Transverse colon (tissue), 4 donors: Measurements from ENCODE around the gene ZNF862. TPM values are rescaled to one million over a fixed set of nuclear protein-coding genes. Genes with fewer than 3 reads are reported as not detected.

Experiments used
- DNase-seq: peaks from one replicate; pipeline ENCODE4 v3.0.0-alpha.2; 2019
- H3K27ac ChIP-seq, 4 donors: fragments of 200-600 bp; sonication (generic); 2 replicates each; pipeline ENCODE4 v1.5.1; 2016 to 2018; ENCODE audit warnings: inconsistent platforms in 4 of 4
- H3K27me3 ChIP-seq: fragments of 200-600 bp; sonication (generic); 2 replicates; pipeline ENCODE4 v1.5.1; 2017; ENCODE audit warnings: inconsistent platforms
- H3K36me3 ChIP-seq, 4 donors: fragments of 200-600 bp; sonication (generic); 2 replicates each; pipeline ENCODE4 v1.5.1; 2017 to 2019; ENCODE audit warnings: inconsistent platforms in 4 of 4
- H3K4me1 ChIP-seq, 4 donors: fragments of 200-600 bp; sonication (generic); 2 replicates each; pipeline ENCODE4 v1.5.1; 2017 to 2020; ENCODE audit warnings: inconsistent platforms in 4 of 4
- H3K4me3 ChIP-seq, 4 donors: fragments of 200-600 bp; sonication (generic); 1 replicate in 1 of 4; 2 replicates in 3 of 4; pipeline versions ENCODE4 v1.5.1 to v1.6.1; 2017 to 2019; ENCODE audit warnings: inconsistent platforms in 4 of 4
- H3K9me3 ChIP-seq, 2 donors: fragments of 200-600 bp; sonication (generic); 2 replicates each; pipeline ENCODE4 v1.5.1; 2017 to 2019; ENCODE audit warnings: inconsistent platforms in 2 of 2
- EP300 ChIP-seq: sonication (generic); formaldehyde crosslinking; IDR thresholded peaks from one replicate; pipeline ENCODE4 v1.6.1; 2017; ENCODE audit warnings: antibody characterized with exemption, low read depth
- POLR2A ChIP-seq: fragments of 450-650 bp; IDR thresholded peaks from one replicate; pipeline ENCODE4 v1.6.1; 2016; ENCODE audit warnings: antibody characterized with exemption, mild to moderate bottlenecking, moderate library complexity
- POLR2AphosphoS5 ChIP-seq, 3 donors: sonication (generic); formaldehyde crosslinking; IDR thresholded peaks; one replicate each; pipeline ENCODE4 v1.6.1; 2016; ENCODE audit warnings: antibody characterized with exemption in 3 of 3
- WGBS, 2 donors: methylation state at CpG; one replicate each; pipeline ENCODE4 v1.1.5; 2018; ENCODE audit warnings: low coverage in 1 of 2; 5-methylcytosine and 5-hydroxymethylcytosine counted together
- in situ Hi-C, 4 donors: fragments of 200-750 bp; cut with MboI; loops; one replicate each; pipeline versions ENCODE4 v1.15.0 to v1.15.1; 2017; ENCODE audit warnings: low sequenced_read_pairs in 3 of 4, low pct_ligation_motif_present in 1 of 4, low pct_unique_long_range_greater_than_20kb in 1 of 4
- intact Hi-C: fragments of 100-400 bp; cut with DNase I; formaldehyde crosslinking; loops from one replicate; pipeline ENCODE4 v1.15.1; 2023; ENCODE audit warnings: low total_unique reads
- total RNA-seq, 4 donors: library from RNA; depleted of rRNA; stranded (reverse); fragments of >200 nt; gene quantifications; one replicate each; pipeline ENCODE4 v1.1.0, GENCODE V29; 2016
- TF ChIP-seq, protein P1 (sequence below), 5 experiments: fragments of 200-600 bp in 3 of 5; fragments of 450-650 bp in 2 of 5; sonication (generic) in 3 of 5; IDR thresholded peaks; 1 replicate in 2 of 5; 2 replicates in 3 of 5; pipeline ENCODE4 v1.5.1; 2016 to 2017; ENCODE audit warnings: antibody characterized with exemption in 5 of 5, inconsistent platforms in 3 of 5, mild to moderate bottlenecking in 2 of 5, moderate library complexity in 1 of 5

ZNF862 gene
- total RNA-seq, 4 donors from 2014 or later: 12.7 to 23.5 (median 17.6) TPM

DNA sequence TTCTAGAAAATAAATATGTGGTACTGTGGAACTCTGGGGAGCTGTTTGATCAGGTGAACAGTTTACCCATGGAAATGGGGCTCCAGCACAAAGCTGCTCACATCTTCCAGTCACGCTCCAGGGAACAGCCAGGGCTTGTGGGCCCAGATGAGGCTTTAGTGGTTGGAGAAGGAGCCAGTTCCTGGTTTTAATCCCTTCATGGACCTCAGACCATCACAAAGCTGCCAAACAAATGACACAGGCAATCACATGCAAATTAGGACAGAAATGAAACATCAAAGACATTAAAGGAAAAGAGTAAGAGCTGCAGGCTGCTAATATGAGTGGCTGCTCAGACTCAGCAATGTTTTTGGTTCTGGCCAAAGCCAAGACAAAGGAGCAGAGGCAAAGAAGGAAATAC is 33.4 kb downstream of the ZNF862 start:
- Histone ChIP-seq H3K4me3 (no peak overlapping the region), H3K4me1 (peaks cover 6 to 19% (median 17%) of the 10 kb centered on the region in 4 donors), H3K27ac (no peak overlapping the region), H3K9me3 (no peaks in the 10 kb centered on the region), H3K27me3 (no peaks in the 10 kb centered on the region), H3K36me3 (no peaks in the 10 kb centered on the region)
- 67 to 85% methylated on average over 1 of the region's 1 CpG for WGBS, 2 donors
- in situ Hi-C loops: no loop called here
- intact Hi-C loops: no loop called here
- no peak for DNase-seq
- no peak for TF ChIP-seq POLR2AphosphoS5 (IDR thresholded peaks at IDR 0.05)

DNA sequence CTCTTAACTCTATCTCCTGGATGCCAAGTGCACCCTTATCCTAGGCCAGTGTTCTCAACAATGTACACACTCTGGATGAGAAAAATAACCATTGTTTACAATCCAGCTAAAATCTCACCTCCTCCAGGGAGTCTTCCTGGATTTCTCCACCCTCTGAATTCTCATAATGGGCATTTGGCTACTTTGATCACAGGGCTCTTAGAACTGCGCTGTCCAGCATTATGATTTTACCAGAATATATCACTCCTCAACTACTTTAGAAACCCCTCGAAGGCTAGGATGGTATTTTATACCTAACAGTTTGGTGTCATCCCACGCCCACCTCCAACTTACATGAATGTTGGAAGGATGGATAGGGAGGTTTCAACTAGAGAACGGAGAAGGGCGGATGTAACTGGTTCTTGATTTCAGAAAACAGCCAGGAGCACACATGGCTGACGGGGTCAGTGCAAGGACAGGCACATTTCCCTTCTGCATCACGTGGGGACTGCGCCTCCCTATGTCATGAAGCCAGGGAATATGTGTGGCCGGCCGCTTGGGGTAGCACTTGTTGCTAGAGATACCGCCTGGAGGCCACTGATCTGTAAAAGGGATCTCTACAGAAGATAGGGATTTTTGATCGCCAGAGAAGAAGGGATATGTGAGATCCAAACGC is 34.4 kb downstream of the ZNF862 start:
- no peaks in the 10 kb centered on the region for H3K36me3 ChIP-seq
- H3K27me3 ChIP-seq: no peaks in the 10 kb centered on the region
- peak overlapping the region; percentile 85 to 92 (median 90) for H3K27ac ChIP-seq
- H3K4me3 ChIP-seq: peak overlapping the region in 3 of 4 donors; percentile 66 to 72 (median 71)
- in situ Hi-C loops: no loop called here
- DNase-seq: peak; percentile 77
- H3K9me3 ChIP-seq: no peaks in the 10 kb centered on the region
- 0 to 22% methylated on average over 3 to 13 of the region's 13 CpGs for WGBS, 2 donors
- peak; percentile 52 to 67 (median 66) for TF ChIP-seq POLR2AphosphoS5 (IDR thresholded peaks at IDR 0.05)
- TF ChIP-seq POLR2A: peak; percentile 41
- TF ChIP-seq EP300: no peak
- TF ChIP-seq, protein P1, sequence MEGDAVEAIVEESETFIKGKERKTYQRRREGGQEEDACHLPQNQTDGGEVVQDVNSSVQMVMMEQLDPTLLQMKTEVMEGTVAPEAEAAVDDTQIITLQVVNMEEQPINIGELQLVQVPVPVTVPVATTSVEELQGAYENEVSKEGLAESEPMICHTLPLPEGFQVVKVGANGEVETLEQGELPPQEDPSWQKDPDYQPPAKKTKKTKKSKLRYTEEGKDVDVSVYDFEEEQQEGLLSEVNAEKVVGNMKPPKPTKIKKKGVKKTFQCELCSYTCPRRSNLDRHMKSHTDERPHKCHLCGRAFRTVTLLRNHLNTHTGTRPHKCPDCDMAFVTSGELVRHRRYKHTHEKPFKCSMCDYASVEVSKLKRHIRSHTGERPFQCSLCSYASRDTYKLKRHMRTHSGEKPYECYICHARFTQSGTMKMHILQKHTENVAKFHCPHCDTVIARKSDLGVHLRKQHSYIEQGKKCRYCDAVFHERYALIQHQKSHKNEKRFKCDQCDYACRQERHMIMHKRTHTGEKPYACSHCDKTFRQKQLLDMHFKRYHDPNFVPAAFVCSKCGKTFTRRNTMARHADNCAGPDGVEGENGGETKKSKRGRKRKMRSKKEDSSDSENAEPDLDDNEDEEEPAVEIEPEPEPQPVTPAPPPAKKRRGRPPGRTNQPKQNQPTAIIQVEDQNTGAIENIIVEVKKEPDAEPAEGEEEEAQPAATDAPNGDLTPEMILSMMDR (IDR thresholded peaks at IDR 0.05): peak in 3 of 5 experiments; percentile 18 to 47 (median 39)
- H3K4me1 ChIP-seq: peaks cover 6 to 19% (median 17%) of the 10 kb centered on the region in 4 donors
- intact Hi-C loops: no loop called here

DNA sequence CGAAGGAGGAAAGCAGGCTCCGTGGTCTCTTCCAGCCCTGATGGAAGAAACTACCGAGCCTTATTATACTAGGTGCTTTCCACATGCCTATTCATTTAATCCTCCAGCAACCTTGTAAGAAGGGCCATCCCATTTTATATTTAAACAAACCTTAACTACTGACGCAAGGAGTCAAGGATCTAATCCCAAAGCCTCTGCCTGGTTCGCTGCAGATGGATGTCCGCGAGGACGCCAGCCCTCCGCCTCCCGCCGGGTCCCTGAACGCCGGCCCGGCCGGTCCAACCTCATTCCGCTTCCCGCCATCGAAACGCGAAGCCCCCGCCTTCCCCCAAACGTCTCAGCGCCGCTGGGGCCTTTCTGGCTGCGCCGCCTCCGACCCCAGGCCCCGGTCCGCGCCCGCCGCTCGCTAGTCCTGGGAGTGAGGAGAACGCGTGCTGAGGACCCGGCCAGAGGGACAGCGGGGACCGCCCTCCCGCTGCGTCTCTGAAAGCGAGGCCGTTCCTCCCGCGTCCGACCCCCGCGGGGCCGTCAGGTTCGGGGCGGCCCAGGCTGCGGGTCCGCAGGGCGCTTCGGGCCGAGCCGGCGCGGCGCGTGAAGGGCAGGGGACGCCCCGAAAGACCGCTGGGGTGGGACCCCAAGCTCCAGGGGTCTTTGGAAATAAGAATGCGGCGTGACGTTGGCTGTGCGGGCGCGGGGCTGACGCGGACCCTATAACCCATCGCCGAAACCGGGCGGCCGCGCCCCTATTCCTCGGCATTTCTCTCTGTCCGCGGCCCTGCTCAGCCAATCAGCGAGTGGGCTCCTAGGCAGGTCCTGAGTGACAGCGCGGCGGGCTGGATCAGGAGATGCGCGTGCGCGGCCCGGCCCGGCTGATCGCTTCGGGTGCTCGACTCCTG is 35.1 kb downstream of the ZNF862 start, which contains the start of gene ATP6V0E2:
TSS of gene ATP6V0E2 (plus strand) at position 896 of the 896 bp plus-strand sequence. CDS start 97 bp downstream, outside the sequence.
- 0% methylated on average over 11 to 72 of the region's 93 CpGs for WGBS, 2 donors
- peak within 1 kb of the TSS; percentile 85 to 92 (median 90) for H3K27ac ChIP-seq
- H3K36me3 ChIP-seq: no peaks in the 10 kb centered on the region
- peak; percentile 96 for DNase-seq
- intact Hi-C loops: no loop called here
- peaks cover 6 to 19% (median 17%) of the 10 kb centered on the region in 4 donors for H3K4me1 ChIP-seq
- H3K9me3 ChIP-seq: no peaks in the 10 kb centered on the region
- in situ Hi-C loops: no loop called here
- no peaks in the 10 kb centered on the region for H3K27me3 ChIP-seq
- TF ChIP-seq, protein P1 (IDR thresholded peaks at IDR 0.05): peak in 1 of 5 experiments; percentile 16
- TF ChIP-seq POLR2AphosphoS5 (IDR thresholded peaks at IDR 0.05): peak; percentile 62 to 77 (median 64)
- TF ChIP-seq EP300: no peak
- peak; percentile 11 for TF ChIP-seq POLR2A
- peak within 1 kb of the TSS; percentile 53 to 72 (median 68) for H3K4me3 ChIP-seq

DNA sequence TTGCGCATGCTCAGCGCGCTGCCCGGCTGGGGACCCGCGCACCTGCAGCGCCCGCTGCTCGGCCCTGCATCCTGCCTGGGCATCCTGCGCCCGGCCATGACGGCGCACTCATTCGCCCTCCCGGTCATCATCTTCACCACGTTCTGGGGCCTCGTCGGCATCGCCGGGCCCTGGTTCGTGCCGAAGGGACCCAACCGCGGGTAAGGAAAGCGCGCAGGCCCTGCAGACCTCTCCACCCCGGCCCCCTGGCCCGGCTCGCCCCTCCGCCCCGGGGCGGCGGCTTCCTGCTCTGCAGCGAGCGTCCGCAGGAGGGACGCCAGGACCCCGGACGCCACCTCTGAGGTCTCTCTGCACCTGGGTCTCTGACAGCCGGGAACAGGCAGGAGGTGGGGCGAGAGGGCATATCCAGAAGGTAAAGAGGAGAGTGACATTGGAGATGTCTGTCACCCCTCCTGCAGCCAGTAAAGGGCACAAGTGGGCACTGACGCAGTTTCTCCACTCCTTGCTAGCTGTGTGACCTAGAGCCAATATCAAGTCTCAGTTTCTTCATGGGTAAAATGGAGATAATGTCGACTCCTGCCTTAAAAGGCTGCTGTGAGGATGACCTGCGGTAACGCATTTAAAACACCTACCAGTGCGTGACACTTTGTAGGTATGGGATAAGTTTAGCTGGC is 35.9 kb downstream of the ZNF862 start:
- peak overlapping the region; percentile 85 to 92 (median 90) for H3K27ac ChIP-seq
- no peaks in the 10 kb centered on the region for H3K9me3 ChIP-seq
- no peak for TF ChIP-seq POLR2AphosphoS5 (IDR thresholded peaks at IDR 0.05)
- TF ChIP-seq, protein P1 (IDR thresholded peaks at IDR 0.05): no peak
- no peak for DNase-seq
- in situ Hi-C loops (no loop called here), intact Hi-C loops (no loop called here)
- no peaks in the 10 kb centered on the region for H3K36me3 ChIP-seq
- WGBS, 2 donors: 8% methylated on average over 37 of the region's 46 CpGs; no CpG with 5 or more reads in 1 of the 2 donors
- no peaks in the 10 kb centered on the region for H3K27me3 ChIP-seq
- H3K4me1 ChIP-seq: peaks cover 6 to 19% (median 17%) of the 10 kb centered on the region in 4 donors
- peak overlapping the region; percentile 53 to 72 (median 68) for H3K4me3 ChIP-seq
